SU-DHL-6 (cell line): Measurements from ENCODE around the gene ZNF862.

Experiments
- H2AFZ ChIP-seq: fragments of 200-600 bp; sonication (generic); 2 replicates; pipeline ENCODE4 v1.6.1; 2014; ENCODE audit warnings: low read depth, mild to moderate bottlenecking, moderate library complexity, mixed read lengths, antibody characterized with exemption, low read length; ENCODE audit not compliant: severe bottlenecking
- H3F3A ChIP-seq: fragments of 200-600 bp; shearing (Covaris generic); 2 replicates; pipeline ENCODE4 v1.6.0; 2016; ENCODE audit warnings: antibody characterized with exemption, mild to moderate bottlenecking; ENCODE audit not compliant: insufficient read depth
- H3K27ac ChIP-seq: fragments of 200-600 bp; sonication (generic); 2 replicates; pipeline ENCODE4 v1.5.1; 2016; ENCODE audit warnings: low read depth, mild to moderate bottlenecking, low read length, moderate library complexity, mixed read lengths
- H3K27me3 ChIP-seq: fragments of 200-600 bp; sonication (generic), shearing (Covaris generic); 2 replicates; pipeline ENCODE4 v1.6.0; 2014; ENCODE audit warnings: mild to moderate bottlenecking, low read length
- H3K36me3 ChIP-seq: fragments of 200-600 bp; sonication (generic); 2 replicates; pipeline ENCODE4 v1.6.1; 2014; ENCODE audit warnings: mild to moderate bottlenecking, low read length, mixed read lengths
- H3K4me2 ChIP-seq: fragments of 300-600, 200-600 bp; shearing (Covaris generic), sonication (generic); 2 replicates; pipeline ENCODE4 v1.6.0; 2014; ENCODE audit warnings: low read length, low read depth, mild to moderate bottlenecking; ENCODE audit not compliant: poor library complexity, severe bottlenecking
- H3K4me3 ChIP-seq: fragments of 200-600 bp; sonication (generic); 2 replicates; pipeline ENCODE4 v1.5.1; 2014; ENCODE audit warnings: antibody characterized with exemption, low read length, mild to moderate bottlenecking, mixed read lengths; ENCODE audit not compliant: insufficient read depth, poor library complexity, severe bottlenecking
- H3K79me2 ChIP-seq: fragments of 200-600 bp; sonication (generic); 2 replicates; pipeline ENCODE4 v1.6.1; 2014; ENCODE audit warnings: mild to moderate bottlenecking, low read length, moderate library complexity; ENCODE audit not compliant: insufficient read depth
- H3K9ac ChIP-seq: fragments of 200-600 bp; sonication (generic); 2 replicates; pipeline ENCODE4 v1.7.0; 2014; ENCODE audit warnings: mild to moderate bottlenecking, low read length
- H3K9me2 ChIP-seq: fragments of 200-600 bp; sonication (generic); replicated peaks from 2 replicates; pipeline ENCODE4 v1.6.1; 2014; ENCODE audit warnings: low read length; ENCODE audit not compliant: insufficient read depth
- H3K9me3 ChIP-seq: fragments of 200-600 bp; sonication (generic); 2 replicates; pipeline ENCODE4 v1.6.1; 2014; ENCODE audit warnings: low read length, mixed read lengths; ENCODE audit not compliant: insufficient read depth
- H4K20me1 ChIP-seq: fragments of 200-600 bp; sonication (generic); 2 replicates; pipeline ENCODE4 v1.6.1; 2014; ENCODE audit warnings: low read depth, mild to moderate bottlenecking, antibody characterized with exemption, low read length, moderate library complexity, mixed read lengths
- CTCF ChIP-seq: fragments of 200-600 bp; sonication (generic); IDR thresholded peaks from one replicate; pipeline ENCODE4 v1.5.1; 2017; ENCODE audit warnings: antibody characterized with exemption, mild to moderate bottlenecking, low read length, moderate library complexity; ENCODE audit not compliant: insufficient read depth, poor library complexity, severe bottlenecking
- EZH2phosphoT487 ChIP-seq: fragments of 200-600 bp; sonication (generic), shearing (Covaris generic); conservative IDR thresholded peaks from 2 replicates; pipeline ENCODE4 v1.6.1; 2018; ENCODE audit warnings: mild to moderate bottlenecking, antibody characterized with exemption, low read length, moderate library complexity, mixed read lengths

ZNF862 gene

DNA sequence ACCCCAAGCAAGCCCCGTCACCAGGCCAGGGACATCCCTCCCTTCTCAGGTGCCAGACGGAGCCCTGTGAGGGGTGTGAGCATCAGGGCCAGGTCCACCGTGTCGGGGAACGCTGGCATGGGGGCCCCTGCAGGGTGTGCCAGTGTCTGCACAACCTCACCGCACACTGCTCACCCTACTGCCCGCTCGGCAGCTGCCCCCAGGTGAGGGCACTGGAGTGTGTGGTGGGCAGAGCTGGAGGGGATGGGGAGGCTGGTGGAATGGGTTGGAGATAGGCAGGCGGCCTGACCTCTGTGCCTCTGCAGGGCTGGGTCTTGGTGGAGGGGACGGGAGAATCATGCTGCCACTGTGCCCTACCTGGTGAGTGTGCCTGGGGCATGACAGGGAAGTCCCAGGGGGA, 44.9 kb upstream of the ZNF862 start:
- Histone ChIP-seq H3K79me2 (no peaks in the 10 kb centered on the region), H3F3A (no peaks in the 10 kb centered on the region), H3K9me3 (no peaks in the 10 kb centered on the region), H3K36me3 (no peaks in the 10 kb centered on the region), H3K27ac (no peak overlapping the region), H4K20me1 (no peaks in the 10 kb centered on the region), H2AFZ (no peak overlapping the region), H3K4me2 (no peak overlapping the region), H3K9me2 (no peaks in the 10 kb centered on the region), H3K4me3 (no peak overlapping the region), H3K9ac (no peak overlapping the region), H3K27me3 (no peaks in the 10 kb centered on the region)
- TF ChIP-seq EZH2phosphoT487 (no peak), CTCF (no peak)

DNA sequence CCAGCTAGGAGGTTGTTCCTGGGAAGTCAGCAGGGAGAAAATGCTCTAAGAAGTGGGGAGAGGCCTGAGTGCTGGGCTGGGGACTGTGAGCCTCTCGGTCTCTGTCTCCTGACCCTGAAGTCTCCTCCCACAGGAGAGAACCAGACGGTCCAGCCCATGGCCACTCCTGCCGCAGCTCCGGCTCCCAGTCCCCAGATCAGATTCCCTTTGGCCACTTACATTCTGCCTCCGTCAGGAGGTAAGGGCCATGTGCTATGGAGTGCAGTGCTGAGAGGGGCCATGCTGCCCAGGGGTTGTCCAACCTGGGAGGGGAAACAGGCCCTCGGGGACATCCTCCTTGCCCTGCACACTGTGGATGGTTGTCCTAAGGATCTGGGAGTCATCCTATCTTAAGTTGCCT, 43.5 kb upstream of the ZNF862 start:
- Histone ChIP-seq H3K27me3 (no peaks in the 10 kb centered on the region), H3K79me2 (no peaks in the 10 kb centered on the region), H3K36me3 (no peaks in the 10 kb centered on the region), H3K9me3 (no peaks in the 10 kb centered on the region), H3K4me3 (no peak overlapping the region), H2AFZ (no peak overlapping the region), H3K9me2 (no peaks in the 10 kb centered on the region), H4K20me1 (no peaks in the 10 kb centered on the region), H3K9ac (no peak overlapping the region), H3K4me2 (no peak overlapping the region), H3K27ac (no peak overlapping the region), H3F3A (no peaks in the 10 kb centered on the region)
- no peak for TF ChIP-seq EZH2phosphoT487
- TF ChIP-seq CTCF, result no peak

DNA sequence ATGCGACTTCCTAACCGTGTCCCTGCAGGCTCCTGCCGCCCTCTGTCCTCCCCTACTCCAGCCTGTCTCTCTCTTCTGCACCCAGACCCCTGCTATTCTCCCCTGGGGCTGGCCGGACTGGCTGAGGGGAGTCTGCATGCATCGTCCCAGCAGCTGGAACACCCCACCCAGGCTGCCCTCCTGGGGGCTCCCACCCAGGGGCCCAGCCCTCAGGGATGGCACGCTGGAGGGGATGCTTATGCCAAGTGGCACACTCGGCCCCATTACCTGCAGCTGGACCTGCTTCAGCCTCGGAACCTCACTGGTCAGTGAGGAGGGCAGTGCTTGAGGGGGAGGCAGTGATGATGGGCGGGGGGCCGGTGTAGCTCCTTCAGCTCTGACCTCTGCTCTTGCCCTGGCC, 43.0 kb upstream of the ZNF862 start:
- no peaks in the 10 kb centered on the region for H3F3A ChIP-seq
- no peak overlapping the region for H3K4me2 ChIP-seq
- H2AFZ ChIP-seq, result no peak overlapping the region
- no peaks in the 10 kb centered on the region for H3K9me2 ChIP-seq
- H3K36me3 ChIP-seq, result no peaks in the 10 kb centered on the region
- no peak for TF ChIP-seq EZH2phosphoT487
- TF ChIP-seq CTCF, result no peak
- H3K9me3 ChIP-seq, result no peaks in the 10 kb centered on the region
- H3K27me3 ChIP-seq, result no peaks in the 10 kb centered on the region
- no peak overlapping the region for H3K9ac ChIP-seq
- no peak overlapping the region for H3K4me3 ChIP-seq
- no peaks in the 10 kb centered on the region for H3K79me2 ChIP-seq
- H4K20me1 ChIP-seq, result no peaks in the 10 kb centered on the region
- H3K27ac ChIP-seq, result no peak overlapping the region
